GM10266 (cell line): Measurements from ENCODE around the gene PHYHIPL.

Experiments
- DNase-seq: peaks from one replicate; pipeline ENCODE4 v3.0.0; 2012; ENCODE audit errors: extremely low spot score
- CTCF ChIP-seq: IDR thresholded peaks from 2 replicates; pipeline ENCODE4 v1.5.1; 2012; ENCODE audit warnings: mild to moderate bottlenecking, low read depth; ENCODE audit not compliant: control insufficient read depth, insufficient read depth; ENCODE audit errors: missing control alignments

PHYHIPL gene

GRCh38 chr10:59287587-59288255 lies 111.3 kb downstream of the PHYHIPL start:
- TF ChIP-seq CTCF: no peak
- no peak for DNase-seq

GRCh38 chr10:59289853-59290252 lies 113.4 kb downstream of the PHYHIPL start:
- no peak for DNase-seq
- no peak for TF ChIP-seq CTCF

GRCh38 chr10:59290448-59290847 lies 114.0 kb downstream of the PHYHIPL start:
- TF ChIP-seq CTCF: no peak
- no peak for DNase-seq
